GM04503 (cell line): Measurements from ENCODE around the gene SLC13A4.
A peak's percentile ranks its signal among the peaks of the same experiment; 100 is the strongest.
"Not testable (repeated sequence)": the region's sequence is repeated elsewhere in the genome, so short reads cannot be mapped to it uniquely, and the experiment has no call there.

ENCODE experiments used
- DNase-seq: peaks from one replicate; pipeline ENCODE4 v3.0.0-alpha.2; 2012; ENCODE audit warnings: low read depth

The SLC13A4 gene

DNA sequence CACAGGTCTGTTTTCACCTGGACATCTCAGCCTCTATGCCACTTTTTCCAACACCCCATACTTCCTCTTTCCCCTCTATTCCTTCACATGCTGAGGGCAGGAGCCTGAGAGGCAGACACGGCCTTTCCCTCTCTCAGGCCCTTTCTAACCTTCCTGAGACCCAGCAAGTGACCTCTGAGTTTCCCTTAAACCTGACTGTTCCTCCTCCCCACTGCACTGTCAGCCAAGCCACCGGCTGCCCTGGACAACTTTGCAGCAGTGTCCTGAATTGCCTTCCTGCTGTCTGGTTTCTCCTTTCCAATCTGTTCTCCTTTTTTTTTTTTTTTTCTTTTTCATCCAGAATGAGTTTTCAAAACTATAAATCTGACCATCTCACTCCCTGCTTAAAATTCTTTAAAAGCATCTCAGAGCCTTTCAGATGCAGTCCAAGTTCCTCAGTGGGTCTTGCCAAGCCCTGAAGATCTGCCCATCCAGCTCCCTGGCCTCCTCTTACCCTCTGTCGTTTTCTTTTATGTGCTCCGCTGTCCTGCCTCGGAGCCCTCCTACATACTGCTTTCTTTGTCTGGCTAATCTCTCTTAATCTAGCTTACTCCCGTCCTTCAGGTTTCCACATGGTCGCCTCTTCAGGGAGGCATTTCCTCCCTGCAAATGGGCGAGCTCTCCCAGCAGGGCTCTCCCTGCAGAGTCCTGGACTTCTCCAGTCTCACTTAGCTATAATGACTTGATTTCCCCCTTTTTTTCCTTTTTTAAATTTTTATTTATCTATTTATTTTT lies 30.5 kb downstream of the SLC13A4 start:
- no peak for DNase-seq

DNA sequence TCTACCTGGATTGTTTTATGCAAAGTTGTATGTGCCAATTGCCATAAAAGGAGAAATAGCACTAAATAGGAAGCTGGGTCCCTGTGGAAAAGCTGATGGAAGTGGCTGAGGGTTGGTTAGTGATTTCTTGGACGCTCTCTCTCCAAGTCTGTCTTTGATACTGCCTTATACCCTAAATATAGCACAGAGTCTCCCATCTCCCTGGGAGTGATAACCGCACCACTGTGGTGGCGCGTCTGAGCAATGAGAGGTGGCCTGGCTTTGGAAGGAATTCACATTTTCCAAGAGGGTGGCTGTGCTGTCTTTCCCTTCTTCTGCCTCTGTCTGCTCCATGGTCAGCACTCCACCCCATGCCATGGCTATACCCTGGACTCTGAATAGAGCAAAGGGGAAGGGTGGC lies 34.4 kb downstream of the SLC13A4 start:
- DNase-seq, result no peak

DNA sequence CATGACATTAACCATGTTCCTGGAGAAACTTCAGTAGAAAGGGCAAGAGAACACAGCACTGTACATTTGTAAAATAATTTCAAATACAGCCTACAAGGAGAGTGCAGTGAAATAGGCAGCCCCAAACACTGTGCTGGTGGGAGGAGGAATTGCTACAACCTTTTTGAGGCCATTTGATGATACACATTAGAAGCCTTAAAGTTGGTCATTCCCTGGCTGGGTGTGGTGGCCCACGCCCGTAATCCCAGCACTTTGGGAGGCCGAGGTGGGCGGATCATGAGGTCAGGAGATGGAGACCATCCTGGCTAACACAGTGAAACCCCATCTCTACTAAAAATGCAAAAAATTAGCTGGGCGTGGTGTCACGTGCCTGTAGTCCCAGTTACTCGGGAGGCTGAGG lies 35.4 kb downstream of the SLC13A4 start:
- DNase-seq, result not testable (repeated sequence)

DNA sequence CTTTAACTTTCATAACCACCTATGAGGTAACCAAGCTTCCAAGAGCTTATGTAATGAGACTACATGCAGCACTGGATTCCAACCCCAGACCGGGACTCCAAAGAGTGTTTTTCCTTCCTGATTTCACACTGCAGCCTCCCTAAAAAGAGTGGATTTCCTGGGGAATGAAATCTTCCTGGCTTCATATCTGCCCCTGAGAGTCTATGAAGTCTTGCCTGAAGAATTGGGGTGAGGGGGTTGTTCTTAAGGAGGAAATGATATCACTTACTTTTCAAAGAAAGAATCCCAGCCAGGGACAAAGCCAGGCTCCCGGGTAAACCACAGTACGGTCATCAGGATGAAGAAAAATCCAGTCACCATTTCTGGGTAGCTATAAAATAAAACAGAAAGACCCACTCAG lies 35.9 kb downstream of the SLC13A4 start:
- DNase-seq, result no peak

DNA sequence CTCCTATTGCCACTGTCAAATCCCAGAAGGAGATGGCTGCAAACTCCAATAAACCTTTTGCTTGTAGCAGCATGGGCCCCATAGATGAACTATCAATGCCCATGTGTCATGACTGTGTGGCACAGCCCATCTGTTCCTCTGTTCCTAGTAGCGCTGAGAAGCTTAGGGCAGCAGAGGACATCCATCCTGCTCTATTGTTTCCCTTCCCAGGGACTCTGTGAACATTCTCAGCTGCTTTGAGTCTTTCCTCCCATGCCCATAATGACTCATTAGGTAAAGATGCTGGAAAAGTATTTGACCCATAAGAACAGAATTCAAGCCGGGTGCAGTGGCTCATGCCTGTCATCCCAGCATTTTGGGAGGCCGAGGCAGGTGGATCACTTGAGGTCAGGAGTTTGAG lies 37.4 kb downstream of the SLC13A4 start:
- peak; percentile 59 for DNase-seq

DNA sequence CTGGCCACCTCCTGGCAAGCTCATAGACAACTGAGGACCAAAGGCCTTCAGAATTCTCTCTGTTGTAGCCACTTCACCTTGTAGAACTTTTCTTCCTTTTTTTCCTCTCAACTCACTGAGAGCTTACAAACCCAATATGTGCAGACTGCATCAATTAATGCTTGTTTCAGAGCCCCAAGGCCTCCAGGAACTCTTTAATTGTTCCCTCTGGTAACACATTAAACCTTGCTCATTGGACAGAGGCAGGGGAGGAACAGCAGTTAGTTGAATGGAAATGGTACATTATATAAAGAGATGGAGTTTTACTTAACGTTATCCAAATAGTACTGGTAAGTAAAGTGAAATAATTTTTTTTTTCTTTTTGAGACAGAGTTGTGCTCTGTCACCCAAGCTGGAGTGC lies 40.5 kb downstream of the SLC13A4 start:
- no peak for DNase-seq

DNA sequence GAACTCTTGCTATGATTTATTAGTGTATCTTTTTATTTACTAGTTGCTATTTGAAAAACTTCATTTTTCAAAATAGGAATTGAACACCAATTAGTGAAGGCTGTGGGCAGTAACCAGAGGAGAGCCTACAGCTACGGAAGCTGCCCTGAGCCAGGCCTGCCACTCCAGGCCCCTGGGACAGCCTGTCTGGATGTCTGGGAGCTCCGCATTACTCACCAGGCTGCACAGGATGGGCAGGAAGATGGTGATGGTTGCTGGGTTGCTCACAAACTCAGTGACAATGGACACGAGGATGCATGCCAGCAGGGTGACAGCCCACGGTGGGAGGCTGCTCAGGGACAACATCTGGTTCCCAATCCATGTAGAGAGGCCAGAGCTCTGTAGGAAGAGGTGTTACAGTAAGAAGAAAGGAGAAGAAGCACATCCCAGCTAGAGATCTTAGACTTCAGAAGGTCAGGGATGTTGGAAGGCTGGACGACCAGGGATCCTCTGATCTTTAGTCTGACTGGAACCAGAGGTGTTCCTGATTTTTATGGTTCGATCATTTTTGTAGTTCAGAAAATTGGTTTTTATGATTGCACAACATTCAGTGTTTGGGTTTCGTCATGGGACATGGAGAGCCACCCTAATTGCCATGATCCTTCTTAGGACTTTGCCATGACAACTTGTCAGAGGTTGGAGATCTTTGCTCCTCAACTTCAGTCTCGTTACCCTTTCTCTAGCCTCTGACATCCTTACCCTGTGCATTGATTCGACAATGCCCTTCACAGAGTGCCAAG lies 42.5 kb downstream of the SLC13A4 start:
- DNase-seq, result no peak

DNA sequence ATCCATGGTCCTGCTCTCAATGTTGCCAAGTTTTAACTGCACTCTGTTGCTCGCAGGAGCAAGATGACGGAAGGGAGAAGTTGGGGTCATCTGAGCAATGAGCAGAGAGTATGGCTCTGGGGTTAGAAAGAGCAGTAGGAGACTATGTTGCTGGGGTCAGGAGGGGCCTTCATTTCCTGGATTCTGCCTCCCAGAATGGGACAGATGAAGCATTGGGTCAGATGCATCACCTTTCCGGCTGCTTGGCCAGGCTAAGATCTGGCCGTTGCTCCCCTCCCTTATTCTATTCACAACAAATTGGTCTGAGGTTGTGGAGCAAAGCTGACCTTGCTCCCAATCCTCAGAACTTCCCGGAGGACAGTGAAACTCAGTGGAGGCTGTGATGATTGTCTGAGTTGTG lies 43.3 kb downstream of the SLC13A4 start:
- DNase-seq, result no peak

DNA sequence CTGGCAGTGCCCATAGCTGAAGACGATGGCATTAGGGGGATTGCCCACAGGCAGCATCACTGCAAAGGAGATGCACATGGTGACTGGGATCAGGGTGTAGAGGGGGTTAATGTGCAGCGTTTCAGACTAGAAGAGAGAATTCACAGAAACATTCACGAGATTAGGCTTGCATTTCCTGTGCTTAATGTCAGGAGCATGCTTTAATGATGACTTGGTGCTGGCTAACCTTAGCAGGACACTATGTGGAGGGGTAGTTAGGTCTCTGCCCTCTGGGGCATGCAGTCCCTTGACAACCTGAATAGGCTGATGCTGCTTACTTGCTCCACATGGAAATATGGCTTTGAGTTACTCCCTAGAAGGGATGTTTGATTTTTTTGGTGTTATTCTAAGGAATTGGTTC lies 43.9 kb downstream of the SLC13A4 start:
- no peak for DNase-seq

DNA sequence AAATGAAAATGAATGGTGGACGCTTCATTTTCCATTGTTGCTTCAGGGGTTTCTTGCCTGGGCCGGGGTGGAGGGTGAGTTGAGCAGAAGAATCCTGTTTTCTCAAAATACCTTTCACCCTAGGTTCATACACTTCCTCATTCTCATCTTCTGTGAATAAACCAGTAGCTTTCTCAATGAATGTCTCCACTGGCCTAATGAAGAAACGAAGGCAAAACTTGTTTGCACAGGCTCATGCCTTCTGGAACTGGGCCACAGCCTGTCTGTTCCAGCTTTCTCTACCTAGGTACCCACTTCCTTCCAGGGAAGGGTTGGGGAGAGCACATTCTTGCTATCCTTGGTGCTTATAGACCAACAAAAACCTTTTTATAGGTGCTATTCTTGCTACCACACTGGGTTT lies 44.4 kb downstream of the SLC13A4 start:
- no peak for DNase-seq

DNA sequence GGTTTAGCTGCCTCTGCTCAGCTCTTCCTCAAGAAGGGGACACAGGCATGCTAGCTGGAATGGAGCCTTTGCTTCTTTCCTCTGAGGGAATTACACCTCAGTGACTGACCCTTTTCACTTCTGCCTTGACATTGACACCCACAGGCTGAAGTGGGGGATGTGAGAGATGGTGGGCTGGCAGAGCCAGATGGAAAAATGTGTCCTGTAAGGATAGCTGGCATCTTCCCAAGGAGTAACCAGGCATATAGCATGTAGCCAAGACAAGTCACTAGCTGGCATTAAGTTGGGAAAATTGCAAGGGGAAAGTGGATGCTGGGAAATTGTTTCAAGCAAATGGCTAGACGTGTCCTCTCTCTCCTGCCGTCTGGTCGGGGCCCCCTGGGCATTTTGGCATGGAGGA lies 45.8 kb downstream of the SLC13A4 start:
- DNase-seq, result no peak

DNA sequence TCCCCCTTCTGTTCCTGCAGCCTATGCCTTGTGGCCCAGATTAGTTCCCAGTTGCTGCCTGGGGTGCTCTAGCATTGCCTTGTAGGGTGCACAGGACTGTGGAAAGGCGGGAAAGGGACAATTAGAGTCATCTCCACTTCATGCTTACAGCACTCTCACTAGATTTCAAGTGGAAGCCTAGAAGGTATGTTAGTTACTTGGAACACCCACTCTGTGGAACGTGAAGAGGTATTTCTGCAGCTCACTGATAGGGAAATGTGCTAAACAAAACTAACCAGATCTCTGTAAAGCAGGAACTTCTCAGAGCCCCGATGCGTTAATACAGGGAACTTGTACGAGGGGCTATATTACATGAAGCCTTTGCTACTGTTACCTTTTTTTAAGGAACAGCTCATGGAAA lies 46.2 kb downstream of the SLC13A4 start:
- no peak for DNase-seq

DNA sequence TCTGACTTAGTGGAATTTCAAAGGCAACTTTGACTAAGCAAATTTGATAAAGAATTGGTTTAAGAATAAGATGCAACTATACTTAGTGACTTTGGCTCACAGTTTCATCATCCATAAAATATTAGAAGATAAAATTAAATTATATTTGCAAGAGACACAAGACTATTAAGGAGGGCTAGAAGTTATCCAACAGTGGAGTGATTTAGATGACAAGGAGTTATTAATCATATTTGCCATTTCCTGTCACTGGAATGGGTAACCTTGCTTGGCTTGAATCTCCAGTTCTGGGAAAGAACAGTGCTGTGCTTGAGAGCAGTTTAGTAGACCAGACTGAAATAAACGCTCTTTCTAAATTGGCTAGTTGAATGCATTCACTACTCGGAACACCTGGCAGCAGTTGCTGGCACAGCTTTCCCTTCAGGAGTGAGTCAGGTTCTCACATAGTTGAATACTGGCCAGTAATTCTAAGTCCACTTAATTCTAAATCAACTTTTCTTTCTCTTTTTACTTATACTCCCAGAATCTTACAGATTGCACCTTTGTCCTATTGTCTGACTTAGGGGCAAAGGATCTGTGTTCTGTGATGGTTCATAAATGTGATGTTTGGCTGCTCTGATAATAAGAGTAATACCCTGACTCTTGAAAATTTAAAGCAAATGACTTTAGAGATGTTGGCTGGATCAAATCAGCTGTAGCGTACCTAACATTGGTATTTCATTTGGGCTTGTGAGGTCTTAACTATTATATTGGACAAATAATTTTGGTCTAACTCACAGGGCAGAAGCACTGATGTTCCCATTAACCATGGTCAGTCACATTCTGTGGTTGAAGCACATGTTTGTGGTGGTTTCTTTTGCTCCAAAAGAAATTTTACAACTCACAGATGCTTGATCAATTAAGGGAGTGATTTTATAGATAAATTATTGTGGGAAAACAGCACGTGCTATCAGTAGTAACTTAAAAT lies 49.1 kb downstream of the SLC13A4 start:
- DNase-seq, result no peak

DNA sequence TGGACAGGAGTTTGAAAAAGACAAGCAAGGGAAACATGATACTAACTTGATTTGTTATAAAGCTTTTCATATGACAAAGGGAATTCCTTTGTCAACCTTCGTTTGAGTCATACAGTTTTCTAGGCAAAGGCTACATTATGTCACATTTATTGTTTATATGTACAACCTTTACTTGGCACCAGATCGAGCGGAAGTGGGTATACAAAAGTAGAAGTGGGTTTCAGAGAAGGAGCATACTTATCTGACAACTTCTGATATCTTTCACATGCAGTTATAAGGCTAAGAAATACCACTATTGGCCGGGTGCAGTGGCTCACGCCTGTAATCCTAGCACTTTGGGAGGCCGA lies 54.7 kb downstream of the SLC13A4 start:
- no peak for DNase-seq

DNA sequence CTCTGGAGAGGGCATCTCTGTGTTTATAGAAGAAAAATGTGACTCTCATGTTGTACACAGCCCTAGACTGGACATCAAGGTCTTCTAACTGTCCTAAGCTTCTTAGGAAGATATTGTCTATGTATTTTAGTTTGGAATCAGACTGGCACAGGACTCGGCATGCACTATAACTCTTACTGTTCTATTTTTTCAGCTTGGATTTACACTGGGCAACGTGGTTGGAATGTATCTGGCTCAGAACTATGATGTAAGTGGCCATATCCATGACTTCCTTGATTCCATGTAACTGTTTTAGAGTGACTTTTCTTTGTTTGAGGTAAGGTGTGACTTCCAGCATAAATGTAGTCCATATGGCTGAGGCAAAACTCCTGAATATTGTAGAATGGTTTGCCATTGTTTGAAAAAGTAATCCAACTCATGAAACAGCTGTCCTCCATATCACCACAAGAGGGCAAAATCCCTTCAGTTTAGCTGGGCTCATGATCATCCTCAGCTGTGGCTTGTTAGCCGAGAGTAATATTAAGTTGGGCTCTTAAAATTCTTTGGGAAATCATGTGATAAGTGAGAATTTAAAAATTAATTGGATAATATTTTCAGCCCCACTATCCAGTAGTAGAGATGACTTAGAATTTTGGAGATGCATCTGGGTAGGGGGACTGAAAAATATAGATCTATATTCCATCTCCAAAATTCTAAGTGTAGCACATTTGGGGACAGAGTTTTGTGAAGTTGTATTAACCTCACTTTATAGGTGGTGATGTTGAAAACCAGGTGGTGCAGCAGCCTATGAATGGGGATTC lies 55.2 kb downstream of the SLC13A4 start:
- no peak for DNase-seq

DNA sequence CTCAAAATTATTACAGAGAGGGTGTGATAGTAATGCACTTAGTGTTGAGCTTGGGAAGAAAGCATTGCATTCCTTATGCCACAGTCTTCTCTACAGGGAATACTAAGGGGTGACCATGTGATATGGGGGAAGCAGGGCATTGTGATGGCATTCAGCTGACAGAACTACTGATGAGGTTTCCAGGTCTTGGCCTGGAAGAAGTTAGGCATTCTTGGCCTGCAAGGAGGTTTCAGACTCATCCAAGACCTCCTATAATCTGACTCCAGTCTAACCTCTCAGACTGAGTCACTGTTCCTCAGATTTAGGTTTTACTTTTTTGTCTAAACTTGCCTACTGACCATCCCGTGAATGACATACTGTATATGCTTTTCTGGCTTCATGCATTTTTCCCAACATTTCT lies 57.8 kb downstream of the SLC13A4 start:
- DNase-seq, result peak; percentile 75

DNA sequence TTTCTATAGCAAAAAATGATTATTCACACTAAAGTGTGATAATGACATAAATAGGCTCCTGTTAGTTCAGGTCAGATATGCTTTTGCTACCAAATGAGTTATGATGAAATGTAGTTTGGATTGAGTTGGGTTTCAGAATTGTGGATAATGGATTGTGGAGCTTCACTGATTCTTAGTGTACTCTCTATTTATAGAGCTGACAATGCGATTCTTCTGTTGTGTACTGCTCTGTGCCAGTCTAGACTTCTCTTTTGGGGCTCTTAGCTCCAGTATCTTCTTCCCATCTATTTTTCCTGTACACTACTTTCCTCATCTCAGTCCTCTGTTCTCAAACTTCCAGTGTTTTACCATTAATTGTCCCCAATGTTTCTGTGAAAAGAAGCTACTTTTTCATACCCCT lies 58.2 kb downstream of the SLC13A4 start:
- DNase-seq, result no peak

DNA sequence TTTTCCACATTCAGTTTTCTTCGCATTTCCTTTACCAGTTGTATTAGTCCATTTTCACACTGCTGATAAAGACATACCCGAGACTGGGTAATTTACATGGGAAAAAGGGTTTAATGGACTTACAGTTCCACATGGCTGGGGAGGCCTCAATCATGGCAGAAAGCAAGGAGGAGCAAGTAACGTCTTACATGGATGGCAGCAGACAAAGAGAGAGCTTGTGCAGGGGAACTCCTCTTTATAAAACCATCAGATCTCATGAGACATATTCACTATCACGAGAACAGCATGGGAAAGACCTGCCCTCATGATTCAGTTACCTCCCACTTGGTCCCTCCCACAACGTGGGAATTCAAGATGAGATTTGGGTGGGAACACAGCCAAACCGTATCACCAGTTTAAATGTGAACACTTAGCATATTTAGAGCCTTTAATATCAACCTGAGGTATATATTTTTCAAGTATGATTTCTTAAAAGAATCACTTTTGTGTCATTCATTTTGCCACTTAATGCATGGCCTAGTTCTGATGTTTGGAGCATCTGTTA lies 59.1 kb downstream of the SLC13A4 start:
- DNase-seq, result not testable (repeated sequence)

DNA sequence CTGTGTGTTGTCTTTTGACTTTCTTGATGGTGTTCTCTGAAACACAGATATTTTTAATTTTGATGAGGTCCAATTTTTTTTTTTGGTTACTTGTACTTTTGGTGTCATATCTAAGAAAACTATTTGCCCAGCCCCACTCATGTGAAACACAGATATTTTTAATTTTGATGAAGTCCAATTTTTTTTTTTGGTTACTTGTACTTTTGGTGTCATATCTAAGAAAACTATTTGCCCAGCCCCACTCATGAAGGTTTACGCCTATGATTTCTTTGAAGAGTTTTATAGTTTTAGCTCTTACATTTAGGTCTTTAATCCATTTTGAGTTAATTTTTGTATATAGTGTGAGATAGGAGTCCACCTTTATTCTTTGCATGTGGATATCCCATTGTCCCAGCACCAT lies 60.4 kb downstream of the SLC13A4 start:
- not testable (repeated sequence) for DNase-seq

DNA sequence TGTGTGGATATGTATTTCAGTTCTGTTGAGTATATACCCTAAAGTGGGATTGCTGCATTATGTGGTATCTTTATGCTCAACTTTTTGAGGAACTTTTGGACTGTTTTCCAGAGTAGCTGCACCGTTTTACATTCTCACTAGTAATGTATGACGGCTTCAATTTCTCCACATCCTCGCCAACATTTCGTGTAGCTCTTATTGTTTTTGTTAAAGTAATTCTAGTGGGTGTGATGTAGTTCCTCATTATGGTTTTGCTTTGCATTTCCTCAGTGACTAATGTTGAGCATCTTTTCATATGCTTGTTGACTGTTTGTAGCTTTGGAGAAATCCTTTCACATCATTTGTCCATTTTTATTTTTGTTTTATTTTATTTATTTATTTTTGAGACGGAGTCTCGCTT lies 61.1 kb downstream of the SLC13A4 start:
- DNase-seq, result no peak

DNA sequence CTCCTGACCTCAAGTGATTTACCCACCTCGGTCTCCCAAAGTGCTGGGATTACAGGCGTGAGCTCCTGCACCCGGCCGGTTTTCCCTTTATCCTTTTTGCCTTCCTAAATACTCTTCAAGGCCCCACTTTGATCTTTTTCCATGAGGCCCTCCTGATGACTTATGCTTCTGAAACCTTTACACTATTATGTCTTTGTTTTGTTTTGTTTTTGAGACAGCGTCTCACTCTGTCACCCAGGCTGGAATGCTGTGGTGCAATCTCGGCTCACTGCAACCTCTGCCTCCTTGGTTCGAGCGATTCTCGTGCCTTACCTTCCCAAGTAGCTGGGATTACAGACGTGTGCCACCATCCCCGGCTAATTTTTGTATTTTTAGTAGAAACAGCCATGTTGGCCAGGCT lies 61.8 kb downstream of the SLC13A4 start:
- no peak for DNase-seq
